Lower lobe of right lung (tissue), 2 donors: Measurements from ENCODE around the gene TDRD6. TPM values are rescaled to one million over a fixed set of nuclear protein-coding genes. Genes with fewer than 3 reads are reported as not detected.

Source experiments
- ATAC-seq, 2 donors: fragments of 200-7000 bp; cut with Tn5 transposase; one replicate each; pipeline ENCODE4 v1.9.1; 2020 to 2022; ENCODE audit warnings: mild to moderate bottlenecking in 2 of 2, moderate library complexity in 2 of 2
- DNase-seq: peaks from one replicate; pipeline ENCODE4 v3.0.0-alpha.2; 2020
- H3K27ac ChIP-seq: fragments of 200-600 bp; one replicate; pipeline ENCODE4 v1.8.0; 2022
- H3K27me3 ChIP-seq: fragments of 200-600 bp; one replicate; pipeline ENCODE4 v1.8.0; 2022; ENCODE audit warnings: low read depth
- H3K36me3 ChIP-seq: fragments of 200-600 bp; one replicate; pipeline ENCODE4 v1.8.0; 2022; ENCODE audit warnings: mild to moderate bottlenecking
- H3K4me1 ChIP-seq: fragments of 200-600 bp; one replicate; pipeline ENCODE4 v1.8.0; 2022
- H3K4me3 ChIP-seq: fragments of 200-600 bp; one replicate; pipeline ENCODE4 v1.8.0; 2022; ENCODE audit warnings: mild to moderate bottlenecking
- H3K9me3 ChIP-seq: fragments of 200-600 bp; one replicate; pipeline ENCODE4 v1.8.0; 2022
- CTCF ChIP-seq: fragments of 200-600 bp; IDR thresholded peaks from one replicate; pipeline ENCODE4 v1.8.0; 2022; ENCODE audit warnings: antibody characterized with exemption, mild to moderate bottlenecking
- intact Hi-C: fragments of 100-400 bp; cut with DNase I; formaldehyde crosslinking; loops from one replicate; pipeline ENCODE4 v1.11.0; 2022
- total RNA-seq: library from RNA; stranded (reverse); fragmentation: NEBNext Ultra II Directional; extraction: Animal tissue kit (Norgen Biotek cat#: 25700); gene quantifications from one replicate; pipeline ENCODE4 v1.2.1, GENCODE V29; 2021
- donor health status: DM: no; HTN: yes; CAD: no; lungs with severe emphysema.

The TDRD6 gene
- total RNA-seq, 1 donor from 2014 or later: 0.47 TPM

DNA sequence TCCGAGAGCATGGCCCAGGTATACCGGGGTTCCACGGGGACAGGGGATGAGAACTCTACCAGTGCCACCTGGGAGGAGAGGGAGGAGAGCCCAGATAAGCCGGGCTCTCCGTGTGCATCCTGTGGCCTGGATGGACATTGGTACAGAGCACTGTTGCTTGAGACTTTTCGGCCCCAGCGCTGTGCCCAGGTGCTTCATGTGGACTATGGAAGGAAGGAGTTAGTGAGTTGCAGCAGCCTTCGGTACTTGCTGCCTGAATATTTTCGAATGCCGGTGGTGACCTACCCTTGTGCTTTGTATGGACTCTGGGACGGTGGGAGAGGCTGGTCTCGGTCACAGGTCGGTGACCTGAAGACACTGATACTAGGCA, 1.3 kb downstream of the TDRD6 start:
- H3K9me3 ChIP-seq: no peaks in the 10 kb centered on the region
- no peak overlapping the region for H3K27ac ChIP-seq
- peak in 1 of 2 donors; percentile 11 for ATAC-seq
- intact Hi-C loops: no loop called here
- no peaks in the 10 kb centered on the region for H3K4me1 ChIP-seq
- no peaks in the 10 kb centered on the region for H3K27me3 ChIP-seq
- H3K36me3 ChIP-seq: no peaks in the 10 kb centered on the region
- no peak overlapping the region for H3K4me3 ChIP-seq
- DNase-seq: no peak
- no peak for TF ChIP-seq CTCF

GRCh38 chr6:46689657-46690056, 2.0 kb downstream of the TDRD6 start:
- no peak for TF ChIP-seq CTCF
- ATAC-seq (no peak), DNase-seq (no peak)
- H3K9me3 ChIP-seq: no peaks in the 10 kb centered on the region
- intact Hi-C loops: no loop called here
- H3K27ac ChIP-seq: no peak overlapping the region
- H3K4me1 ChIP-seq: no peaks in the 10 kb centered on the region
- H3K36me3 ChIP-seq: no peaks in the 10 kb centered on the region
- no peaks in the 10 kb centered on the region for H3K27me3 ChIP-seq
- H3K4me3 ChIP-seq: no peak overlapping the region

DNA sequence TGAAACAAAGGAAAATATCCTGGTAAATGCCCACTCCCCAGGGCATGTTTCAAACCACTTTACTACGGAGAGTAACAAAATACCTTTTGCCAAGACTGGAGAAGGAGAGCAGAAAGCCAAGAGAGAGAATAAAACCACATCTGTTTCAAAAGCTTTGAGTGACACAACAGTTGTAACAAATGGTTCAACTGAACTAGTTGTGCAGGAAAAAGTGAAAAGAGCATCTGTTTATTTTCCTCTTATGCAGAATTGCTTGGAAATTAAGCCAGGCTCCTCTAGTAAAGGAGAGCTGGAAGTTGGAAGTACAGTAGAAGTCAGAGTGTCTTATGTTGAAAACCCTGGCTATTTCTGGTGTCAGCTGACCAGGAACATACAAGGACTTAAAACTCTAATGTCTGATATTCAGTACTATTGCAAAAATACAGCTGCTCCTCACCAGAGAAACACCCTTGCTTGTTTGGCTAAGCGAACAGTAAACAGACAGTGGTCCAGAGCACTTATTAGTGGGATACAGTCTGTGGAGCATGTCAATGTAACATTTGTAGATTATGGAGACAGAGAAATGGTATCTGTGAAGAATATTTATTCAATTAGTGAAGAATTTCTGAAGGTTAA, 2.6 kb downstream of the TDRD6 start:
- no peaks in the 10 kb centered on the region for H3K36me3 ChIP-seq
- no peaks in the 10 kb centered on the region for H3K9me3 ChIP-seq
- DNase-seq (no peak), ATAC-seq (no peak)
- intact Hi-C loops: no loop called here
- H3K27me3 ChIP-seq: no peaks in the 10 kb centered on the region
- no peaks in the 10 kb centered on the region for H3K4me1 ChIP-seq
- TF ChIP-seq CTCF: no peak
- no peak overlapping the region for H3K4me3 ChIP-seq
- no peak overlapping the region for H3K27ac ChIP-seq

GRCh38 chr6:46690911-46691451, 3.3 kb downstream of the TDRD6 start:
- DNase-seq (no peak), ATAC-seq (no peak)
- Histone ChIP-seq H3K4me1 (no peaks in the 10 kb centered on the region), H3K27me3 (no peaks in the 10 kb centered on the region), H3K36me3 (no peaks in the 10 kb centered on the region), H3K4me3 (no peak overlapping the region), H3K9me3 (no peaks in the 10 kb centered on the region), H3K27ac (no peak overlapping the region)
- intact Hi-C loops: no loop called here
- no peak for TF ChIP-seq CTCF

DNA sequence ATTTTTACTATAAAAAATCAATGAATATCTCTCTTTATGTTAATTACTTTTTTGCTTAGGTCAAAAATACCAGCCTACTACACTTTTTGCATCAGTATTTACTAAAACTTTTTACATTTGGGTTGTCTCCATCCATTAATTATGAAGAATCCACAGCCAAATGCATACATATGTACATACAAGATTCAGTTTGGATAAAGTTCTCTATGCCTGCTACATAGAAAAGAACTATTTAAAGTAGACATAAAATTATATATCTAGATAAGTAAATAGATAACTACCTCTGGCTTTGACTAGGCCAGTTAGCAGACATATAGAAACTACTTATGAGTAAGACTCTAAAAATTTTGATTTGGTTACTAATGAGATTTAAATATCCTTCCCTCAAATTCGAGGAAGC, 12.3 kb downstream of the TDRD6 start:
- no peaks in the 10 kb centered on the region for H3K27me3 ChIP-seq
- DNase-seq (no peak), ATAC-seq (no peak)
- no peak overlapping the region for H3K27ac ChIP-seq
- no peaks in the 10 kb centered on the region for H3K36me3 ChIP-seq
- H3K4me1 ChIP-seq: no peaks in the 10 kb centered on the region
- no peaks in the 10 kb centered on the region for H3K9me3 ChIP-seq
- intact Hi-C loops: no loop called here
- TF ChIP-seq CTCF: no peak
- no peak overlapping the region for H3K4me3 ChIP-seq
